KBM-7 (cell line): ENCODE results near the gene CSNK1G1.
"Not testable (repeated sequence)": the region's sequence is repeated elsewhere in the genome, so short reads cannot be mapped to it uniquely, and the experiment has no call there.

Source experiments
- DNase-seq: peaks from one replicate; pipeline ENCODE4 v3.0.0-alpha.2; 2015
- in situ Hi-C: fragments of 300-500 bp; cut with MboI; formaldehyde crosslinking; loops from 2 replicates; pipeline ENCODE4 v1.14.3; 2020; ENCODE audit warnings: low sequenced_read_pairs, low pct_unique_long_range_greater_than_20kb, mixed read lengths

The CSNK1G1 gene

DNA sequence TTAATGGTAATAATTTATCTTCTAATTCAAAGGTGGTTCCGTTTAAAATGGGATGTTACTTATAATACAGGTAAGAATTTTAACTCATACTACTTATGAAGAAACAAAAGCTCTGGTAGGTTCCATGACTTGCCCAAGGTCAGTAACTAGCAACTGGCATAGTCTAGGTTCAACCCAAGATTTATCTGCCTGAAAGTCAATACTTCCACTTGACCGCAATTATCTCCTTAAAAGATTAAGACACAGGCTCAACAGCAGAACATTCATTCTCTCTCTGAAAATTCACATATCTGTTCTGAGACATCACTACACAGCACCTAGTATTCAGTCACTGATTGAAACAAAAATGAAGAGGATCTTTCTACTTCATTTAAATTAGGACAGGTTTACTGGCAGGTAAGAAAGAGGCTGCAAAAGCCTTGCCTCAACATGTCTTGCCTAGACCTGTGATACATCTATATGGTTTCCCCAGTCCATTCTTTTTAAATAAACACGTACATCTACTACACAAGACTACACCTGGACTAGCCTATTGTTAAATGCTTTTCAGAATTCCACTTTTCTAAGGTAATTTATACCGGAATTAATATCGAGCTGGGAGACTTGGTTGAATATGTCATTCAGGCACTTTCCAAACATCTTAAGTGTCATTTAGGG is 1.2 kb downstream of the CSNK1G1 start:
- DNase-seq: peak; percentile 51
- in situ Hi-C loops: no loop called here

DNA sequence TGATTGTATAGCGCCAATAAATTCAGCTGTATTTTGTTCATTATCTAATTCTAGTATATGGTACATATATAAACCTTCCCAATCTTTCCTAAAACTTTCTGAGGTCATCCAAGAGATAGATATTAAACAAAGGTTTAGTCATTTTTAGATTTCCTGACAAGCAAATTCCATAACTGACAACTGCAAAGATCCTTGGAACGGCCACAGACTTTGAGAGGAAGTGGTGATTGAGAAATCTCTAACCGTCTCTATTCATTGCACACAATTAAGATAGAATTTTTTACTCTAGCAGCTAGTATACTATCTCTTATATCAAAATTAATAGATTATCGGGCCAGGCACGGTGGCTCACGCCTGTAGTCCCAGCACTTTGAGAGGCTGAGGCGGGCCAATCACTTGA is 4.7 kb downstream of the CSNK1G1 start:
- in situ Hi-C loops: no loop called here
- DNase-seq: peak; percentile 42

DNA sequence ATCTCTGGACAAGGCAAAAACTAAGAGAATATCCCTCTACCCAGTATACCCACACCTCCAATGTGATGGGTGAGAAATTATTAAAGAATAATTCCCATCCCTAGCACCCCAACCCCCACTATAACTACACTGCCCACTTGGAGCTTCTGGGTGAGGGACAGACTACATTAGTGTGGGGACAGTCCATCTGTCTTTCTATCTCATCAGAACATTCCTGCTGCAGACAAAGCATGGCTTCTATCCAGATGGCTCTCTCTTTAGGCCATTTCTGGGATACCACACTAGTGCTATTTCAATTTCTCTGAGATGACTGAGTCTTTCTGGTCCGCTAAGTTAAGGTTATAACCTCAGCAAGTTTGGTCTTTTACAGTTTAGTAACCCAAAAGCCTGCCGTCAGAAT is 6.6 kb downstream of the CSNK1G1 start:
- no peak for DNase-seq

DNA sequence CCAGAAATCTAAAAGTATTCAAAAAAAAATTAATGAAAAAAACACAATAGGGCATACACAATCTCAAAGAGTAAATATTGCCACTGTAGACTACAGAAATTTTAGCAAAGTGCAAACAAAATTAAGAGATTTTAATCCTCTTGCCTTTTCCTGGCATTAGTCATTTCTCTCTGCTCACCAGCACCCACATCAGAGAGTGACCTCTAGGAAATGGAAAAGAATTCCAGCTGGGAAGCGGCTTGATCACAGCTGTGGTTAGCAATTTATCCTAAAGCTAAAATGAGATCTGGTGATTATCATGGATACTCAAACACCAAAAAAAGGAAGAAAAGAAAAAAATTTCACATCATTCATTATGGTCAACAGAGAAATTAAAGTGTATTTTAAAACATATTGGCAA is 7.5 kb downstream of the CSNK1G1 start:
- no peak for DNase-seq
- in situ Hi-C loops: no loop called here

More for the DNA sequence above, 6.6 kb downstream of the CSNK1G1 start:
- in situ Hi-C loops: no loop called here

DNA sequence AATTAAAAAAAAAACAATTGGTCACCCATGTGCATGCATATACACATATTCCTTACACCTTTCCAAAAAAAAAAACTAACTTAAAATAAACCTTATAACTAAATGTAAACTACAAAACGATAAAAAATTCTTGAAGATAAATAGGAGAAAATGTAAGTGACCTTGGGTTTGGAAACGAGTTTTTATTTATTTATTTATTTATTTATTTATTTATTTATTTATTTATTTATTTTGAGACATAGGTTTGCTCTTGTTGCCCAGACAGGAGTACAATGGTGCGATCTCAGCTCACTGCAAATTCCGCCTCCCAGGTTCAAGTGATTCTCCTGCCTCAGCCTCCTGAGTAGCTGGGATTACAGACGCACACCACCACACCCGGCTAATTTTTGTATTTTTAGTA is 9.7 kb downstream of the CSNK1G1 start:
- in situ Hi-C loops, DNase-seq: not testable (repeated sequence)

DNA sequence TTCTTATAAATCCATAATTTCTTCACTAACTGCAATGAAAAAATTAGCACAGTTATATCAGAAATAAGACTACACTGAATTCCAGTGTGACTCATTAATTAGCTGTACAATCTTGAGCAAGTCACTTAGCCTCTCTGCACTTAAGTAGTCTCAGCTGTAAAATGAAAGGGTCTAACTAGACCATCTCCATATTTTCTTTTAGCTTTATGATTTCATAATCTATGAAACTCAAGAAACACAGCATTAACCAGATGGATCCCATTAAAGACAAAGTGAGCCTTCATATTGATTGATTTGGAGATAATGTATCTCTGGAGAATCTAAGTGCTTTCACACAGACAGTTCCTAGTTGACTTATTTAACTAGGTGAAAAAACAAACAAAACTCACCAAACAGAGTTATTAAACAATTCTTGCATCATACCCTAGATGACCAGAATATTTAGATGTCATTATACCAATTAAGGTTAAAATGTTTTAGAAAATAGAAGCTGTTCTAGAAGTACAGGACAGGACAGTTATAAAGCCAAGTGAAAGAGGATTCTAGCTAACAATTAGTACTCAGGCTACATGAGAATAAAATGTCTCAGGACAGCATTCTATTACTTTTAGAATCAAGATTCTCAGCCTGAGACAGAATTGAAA is 11.2 kb downstream of the CSNK1G1 start:
- in situ Hi-C loops: no loop called here
- DNase-seq: no peak

DNA sequence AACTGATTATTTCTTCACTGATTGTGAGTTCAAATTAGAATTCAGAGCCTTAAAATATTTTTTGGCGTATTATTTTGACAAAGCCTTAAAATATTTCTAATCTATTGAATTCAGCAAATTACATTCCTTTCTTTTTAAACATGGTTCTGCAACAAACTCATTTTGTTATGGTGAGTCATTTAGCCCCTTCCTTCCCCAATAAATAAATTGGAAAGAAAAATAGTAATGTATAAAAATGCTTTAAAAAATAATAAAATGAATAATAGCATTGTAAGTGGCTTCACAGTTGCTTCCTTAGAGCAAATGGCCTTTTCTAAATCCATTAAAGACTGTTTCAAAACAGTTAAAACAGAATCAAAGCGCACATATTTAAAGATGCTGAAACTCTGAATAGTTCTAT is 12.1 kb downstream of the CSNK1G1 start:
- in situ Hi-C loops: no loop called here

DNA sequence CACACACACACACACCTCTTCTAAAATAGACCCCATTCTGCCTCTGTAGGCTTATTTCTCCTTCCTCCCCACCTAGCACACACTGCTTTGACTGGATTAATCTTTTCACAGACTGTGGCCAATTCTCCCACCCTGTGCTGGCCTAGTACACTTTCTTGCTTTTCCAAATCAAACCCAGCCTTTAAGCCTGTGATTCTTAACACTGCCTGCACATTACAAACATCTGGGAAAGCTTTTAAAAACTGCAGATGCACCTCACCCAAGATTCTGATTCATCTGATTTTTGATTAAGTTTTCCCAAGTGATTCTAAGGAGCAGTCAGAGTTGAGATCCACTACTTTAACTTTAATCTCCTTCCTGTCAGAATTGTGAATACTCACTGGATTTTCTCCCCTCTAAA is 12.8 kb downstream of the CSNK1G1 start:
- no peak for DNase-seq
- in situ Hi-C loops: no loop called here

More for the DNA sequence above, 12.1 kb downstream of the CSNK1G1 start:
- no peak for DNase-seq

DNA sequence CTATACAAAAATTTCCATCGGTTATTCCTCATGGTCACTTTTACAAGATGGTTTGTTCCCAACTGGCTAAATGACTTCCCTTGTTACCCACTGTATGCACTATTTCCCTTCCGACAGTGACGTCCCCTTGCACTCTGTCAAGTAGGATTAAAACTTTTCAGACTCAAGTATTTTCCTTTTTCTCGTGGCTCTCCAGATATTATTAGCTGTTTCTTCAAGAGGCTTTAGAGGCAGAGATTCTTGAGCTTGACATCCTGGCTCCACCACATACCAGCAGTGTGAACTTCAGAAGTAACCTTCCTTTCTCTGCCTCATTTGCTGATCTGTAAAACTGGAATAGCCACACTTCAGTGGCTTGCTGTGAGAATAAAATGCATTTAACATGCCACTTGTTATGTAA is 14.0 kb downstream of the CSNK1G1 start:
- DNase-seq: no peak
- in situ Hi-C loops: no loop called here

DNA sequence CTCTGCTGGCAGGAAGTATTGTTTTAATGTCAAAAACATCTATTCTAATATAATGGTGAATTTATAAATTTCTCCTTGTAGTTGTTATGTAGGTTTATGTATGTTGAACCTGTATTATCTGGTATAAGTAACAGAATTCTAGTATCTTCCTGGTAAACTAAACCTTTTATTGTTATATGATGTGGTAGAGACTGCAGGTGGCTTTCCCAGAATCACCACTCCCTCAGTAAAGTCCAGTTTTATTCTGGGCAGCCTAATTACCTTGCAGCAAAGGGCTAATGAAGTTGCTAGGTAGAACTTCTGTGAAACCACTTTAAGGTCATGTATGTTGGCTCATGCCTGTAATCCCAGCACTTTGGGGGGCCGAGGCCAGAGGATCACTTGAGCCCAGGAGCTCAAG is 15.6 kb downstream of the CSNK1G1 start:
- no peak for DNase-seq
- in situ Hi-C loops: no loop called here

DNA sequence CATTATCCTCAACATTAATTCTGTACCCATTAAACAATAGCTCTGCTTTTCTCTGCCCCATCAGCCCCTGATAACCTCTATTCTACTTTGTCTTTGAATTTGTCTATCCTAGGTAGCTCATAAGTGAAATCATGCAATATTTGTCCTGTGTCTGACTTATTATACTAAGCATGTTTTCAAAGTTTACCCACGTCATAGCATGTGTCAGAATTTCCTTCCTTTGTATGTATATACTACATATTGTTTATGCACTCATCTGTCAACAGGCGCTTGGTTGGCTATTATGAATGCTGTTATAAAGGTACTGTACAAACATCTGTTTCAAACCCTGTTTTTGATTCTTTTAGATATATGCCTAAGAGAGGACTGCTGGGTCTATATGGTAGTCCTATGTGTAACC is 18.2 kb downstream of the CSNK1G1 start:
- DNase-seq: no peak
- in situ Hi-C loops: no loop called here

DNA sequence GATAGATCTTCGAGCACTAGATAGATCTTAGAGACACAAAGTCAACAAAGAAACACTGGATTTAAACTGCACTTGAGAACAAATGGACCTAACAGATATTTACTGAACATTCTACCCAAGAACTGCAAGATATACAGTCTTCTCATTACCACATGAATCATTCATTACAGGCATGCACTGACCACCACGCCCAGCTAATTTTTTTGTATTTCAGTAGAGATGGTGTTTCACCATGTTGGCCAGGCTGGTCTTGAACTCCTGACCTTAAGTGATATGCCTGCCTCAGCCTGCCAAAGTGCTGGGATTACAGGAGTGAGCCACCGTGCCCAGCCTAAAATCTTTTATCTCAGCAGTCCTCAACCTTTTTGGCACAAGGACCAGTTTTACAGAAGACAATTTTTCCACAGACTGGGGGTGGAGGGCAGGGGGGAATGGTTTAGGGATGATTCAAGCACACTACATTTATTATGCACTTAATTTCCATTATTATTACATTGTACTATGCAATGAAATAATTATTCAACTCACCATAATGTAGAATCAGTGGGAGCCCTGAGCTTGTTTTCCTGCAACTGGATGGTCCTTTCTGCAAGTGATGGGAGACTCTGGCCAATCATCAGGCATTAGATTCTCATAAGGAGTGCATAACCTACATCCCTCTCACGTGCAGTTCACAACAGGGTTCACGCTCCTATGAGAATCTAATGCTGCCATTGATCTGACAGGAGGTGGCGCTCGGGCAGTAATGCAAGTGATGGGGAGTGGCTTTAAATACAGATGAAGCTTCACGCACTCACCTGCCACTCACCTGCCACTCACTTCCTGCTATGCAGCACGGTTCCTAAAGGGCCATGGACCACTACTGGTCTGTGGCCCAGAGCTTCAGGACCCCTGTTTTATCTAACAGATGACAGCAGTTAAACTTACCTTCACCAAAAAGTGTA is 21.7 kb downstream of the CSNK1G1 start:
- DNase-seq: no peak
- in situ Hi-C loops: no loop called here

DNA sequence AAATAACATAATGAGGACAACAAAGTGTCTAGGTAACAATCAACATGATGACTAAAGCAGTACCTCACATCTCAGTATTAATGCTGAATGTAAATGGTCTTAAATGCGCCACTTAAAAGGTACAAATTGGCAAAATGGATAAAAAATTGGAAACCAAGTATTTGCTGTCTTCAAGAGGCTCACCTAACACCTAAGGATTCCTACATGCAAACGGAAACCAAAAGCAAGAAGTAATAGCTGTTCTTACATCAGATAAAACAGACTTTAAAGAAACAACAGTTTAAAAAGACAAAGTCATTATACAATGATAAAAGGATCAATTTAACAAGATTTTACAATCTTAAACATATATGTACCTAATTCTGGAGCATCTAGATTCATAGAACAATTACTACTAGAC is 22.5 kb downstream of the CSNK1G1 start:
- in situ Hi-C loops: no loop called here
- DNase-seq: no peak

DNA sequence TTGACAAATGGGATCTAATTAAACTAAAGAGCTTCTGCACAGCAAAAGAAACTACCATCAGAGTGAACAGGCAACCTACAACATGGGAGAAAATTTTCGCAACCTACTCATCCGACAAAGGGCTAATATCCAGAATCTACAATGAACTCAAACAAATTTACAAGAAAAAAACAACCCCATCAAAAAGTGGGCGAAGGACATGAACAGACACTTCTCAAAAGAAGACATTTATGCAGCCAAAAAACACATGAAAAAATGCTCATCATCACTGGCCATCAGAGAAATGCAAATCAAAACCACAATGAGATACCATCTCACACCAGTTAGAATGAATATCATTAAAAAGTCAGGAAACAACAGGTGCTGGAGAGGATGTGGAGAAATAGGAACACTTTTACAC is 24.3 kb downstream of the CSNK1G1 start:
- DNase-seq, in situ Hi-C loops: not testable (repeated sequence)

DNA sequence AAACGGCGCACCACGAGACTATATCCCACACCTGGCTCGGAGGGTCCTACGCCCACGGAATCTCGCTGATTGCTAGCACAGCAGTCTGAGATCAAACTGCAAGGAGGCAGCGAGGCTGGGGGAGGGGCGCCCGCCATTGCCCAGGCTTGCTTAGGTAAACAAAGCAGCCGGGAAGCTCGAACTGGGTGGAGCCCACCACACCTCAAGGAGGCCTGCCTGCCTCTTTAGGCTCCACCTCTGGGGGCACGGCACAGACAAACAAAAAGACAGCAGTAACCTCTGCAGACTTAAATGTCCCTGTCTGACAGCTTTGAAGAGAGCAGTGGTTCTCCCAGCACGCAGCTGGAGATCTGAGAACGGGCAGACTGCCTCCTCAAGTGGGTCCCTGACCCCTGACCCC is 29.0 kb downstream of the CSNK1G1 start:
- DNase-seq, in situ Hi-C loops: not testable (repeated sequence)

DNA sequence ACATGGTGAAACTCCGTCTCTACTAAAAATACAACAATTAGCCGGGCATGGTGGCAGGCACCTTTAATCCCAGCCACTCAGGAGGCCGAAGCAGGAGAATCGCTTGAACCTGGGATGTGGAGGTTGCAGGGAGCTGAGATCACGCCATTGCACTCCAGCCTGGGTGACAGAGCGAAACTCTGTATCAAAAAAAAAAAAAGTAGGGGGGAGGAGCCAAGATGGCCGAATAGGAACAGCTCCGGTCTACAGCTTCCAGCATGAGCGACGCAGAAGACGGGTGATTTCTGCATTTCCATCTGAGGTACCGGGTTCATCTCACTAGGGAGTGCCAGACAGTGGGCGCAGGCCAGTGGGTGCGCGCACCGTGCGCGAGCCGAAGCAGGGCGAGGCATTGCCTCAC is 29.5 kb downstream of the CSNK1G1 start:
- DNase-seq, in situ Hi-C loops: not testable (repeated sequence)

DNA sequence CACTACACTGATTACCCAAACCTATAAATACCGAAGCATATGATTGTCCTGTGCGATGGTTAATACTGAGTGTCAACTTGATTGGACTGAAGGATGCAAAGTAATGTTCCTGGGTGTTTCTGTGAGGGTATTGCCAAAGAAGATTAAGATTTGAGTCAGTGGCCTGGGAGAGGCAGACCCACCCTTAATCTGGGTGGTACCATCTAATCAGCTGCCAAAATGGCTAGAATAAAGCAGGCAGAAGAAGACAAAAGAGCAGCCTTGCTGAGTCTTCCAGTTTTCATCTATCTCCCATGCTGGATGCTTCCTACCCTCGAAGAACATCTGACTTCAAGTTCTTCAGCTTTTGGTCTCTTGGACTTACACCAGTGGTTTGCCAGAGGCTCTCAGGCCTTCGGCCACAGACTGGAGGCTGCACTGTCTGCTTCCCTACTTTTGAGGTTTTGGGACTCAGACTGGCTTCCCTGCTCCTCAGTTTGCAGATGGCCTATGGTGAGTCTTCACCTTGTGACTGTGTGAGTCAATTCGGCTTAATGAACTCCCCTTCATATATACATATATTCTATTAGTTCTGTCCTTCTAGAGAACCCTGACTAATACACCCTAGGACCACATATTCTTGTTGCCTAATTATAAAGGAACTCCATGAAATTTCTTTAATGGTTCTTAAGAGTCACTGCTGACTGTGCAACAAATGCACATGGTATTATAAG is 31.7 kb downstream of the CSNK1G1 start:
- no peak for DNase-seq
- in situ Hi-C loops: no loop called here

DNA sequence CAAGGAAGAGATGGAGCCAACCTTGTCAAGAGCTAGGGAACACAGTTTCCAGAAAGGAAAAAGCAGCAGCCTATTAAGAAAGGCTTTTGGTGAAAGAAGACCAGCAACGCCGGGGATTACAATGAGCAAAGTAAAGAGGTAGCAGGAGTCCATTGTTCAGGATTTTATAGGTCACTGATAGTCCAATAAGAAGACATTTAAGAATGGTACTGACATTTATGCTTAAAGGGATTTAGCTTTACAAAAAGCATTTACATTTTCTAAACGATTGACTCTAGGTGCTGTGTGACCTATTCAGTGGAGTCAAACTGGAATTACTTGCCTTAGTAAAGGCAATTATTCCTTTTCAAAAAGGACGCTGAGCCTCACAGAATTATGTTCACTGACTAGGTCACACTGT is 40.8 kb downstream of the CSNK1G1 start:
- in situ Hi-C loops: no loop called here
- no peak for DNase-seq

DNA sequence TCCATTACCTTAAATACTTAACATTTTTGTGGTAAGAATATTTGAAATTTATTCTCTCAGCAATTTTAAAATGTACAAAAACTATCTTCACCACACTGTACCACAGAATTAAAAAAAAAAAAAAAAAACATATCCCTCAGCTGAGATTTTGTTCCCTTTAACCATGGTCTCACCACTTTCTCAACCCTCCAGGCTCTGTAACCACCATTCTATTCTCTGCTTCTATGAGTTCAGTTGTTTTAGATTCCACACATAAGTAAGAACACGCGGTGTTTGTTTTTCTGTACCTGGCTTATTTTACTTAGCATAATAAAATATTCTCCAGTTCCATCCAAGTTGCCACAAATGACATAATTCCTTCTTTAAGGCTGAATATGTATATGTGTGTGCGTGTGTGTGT is 41.5 kb downstream of the CSNK1G1 start:
- no peak for DNase-seq
- in situ Hi-C loops: no loop called here
